Posterior vena cava (tissue), 2 donors: ENCODE measurements around the gene ZXDC. TPM values are rescaled to one million over a fixed set of nuclear protein-coding genes. Genes with fewer than 3 reads are reported as not detected.

ENCODE experiments used
- DNase-seq: peaks from one replicate; pipeline ENCODE4 v3.0.0-alpha.2; 2020; ENCODE audit warnings: low spot score
- intact Hi-C, 2 donors: fragments of 100-400 bp; cut with DNase I; formaldehyde crosslinking; loops; one replicate each; pipeline versions ENCODE4 v1.14.1 to v1.14.2; 2022 to 2023
- total RNA-seq, 2 donors: library from RNA; stranded (reverse); fragmentation: NEBNext Ultra II Directional; extraction: Animal tissue kit (Norgen Biotek cat#: 25700); gene quantifications; one replicate each; pipeline ENCODE4 v1.2.1, GENCODE V29; 2021
- donor health status: DM: yes; HTN: yes; CAD: no.
- donor health status: DM: yes; HTN: yes; CAD: no.

ZXDC gene
- total RNA-seq, 2 donors from 2014 or later, result 26.8 to 26.9 TPM

DNA sequence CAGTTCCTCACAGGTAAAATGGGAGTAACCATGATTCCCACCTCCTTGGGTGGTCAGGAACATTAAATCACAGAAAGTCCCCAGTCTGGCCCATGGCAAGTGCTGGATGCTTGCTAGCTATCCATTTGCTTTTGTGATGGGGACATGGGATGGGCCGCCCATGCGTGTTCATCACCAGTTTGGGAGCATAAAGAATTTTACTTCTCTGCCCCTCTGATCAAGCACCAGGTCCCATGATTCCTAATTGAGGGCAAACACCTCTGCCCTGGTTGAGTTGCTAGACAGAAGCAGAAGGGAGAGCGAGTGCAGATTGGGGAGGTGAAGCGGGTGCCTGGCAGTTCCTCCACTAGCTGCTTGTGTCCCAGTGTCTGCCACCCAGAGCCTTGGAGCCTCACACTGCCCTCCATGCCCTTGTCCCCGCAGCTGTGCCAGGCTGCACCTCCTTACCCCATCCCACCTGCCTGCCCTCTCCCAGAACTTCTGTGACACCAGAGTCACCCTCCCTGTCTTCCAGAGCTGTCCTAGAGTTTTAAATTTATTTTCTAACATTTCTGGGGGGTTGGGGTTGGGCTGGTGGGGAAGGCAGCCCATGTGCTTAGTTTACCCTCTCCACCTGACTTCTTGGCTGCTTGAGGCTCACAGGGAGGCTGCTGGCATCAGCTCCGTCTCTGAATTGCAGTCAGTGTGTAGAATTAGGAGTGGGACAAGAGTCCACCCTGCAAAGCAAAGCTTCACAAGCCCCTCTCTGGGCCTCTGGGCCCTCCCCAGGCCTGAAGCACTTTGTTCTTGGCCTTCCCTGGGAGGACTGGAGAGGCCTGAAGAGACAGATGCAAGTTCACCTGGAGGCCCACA lies 62.6 kb downstream of the ZXDC start:
- intact Hi-C loops, result no loop called here
- DNase-seq, result no peak

DNA sequence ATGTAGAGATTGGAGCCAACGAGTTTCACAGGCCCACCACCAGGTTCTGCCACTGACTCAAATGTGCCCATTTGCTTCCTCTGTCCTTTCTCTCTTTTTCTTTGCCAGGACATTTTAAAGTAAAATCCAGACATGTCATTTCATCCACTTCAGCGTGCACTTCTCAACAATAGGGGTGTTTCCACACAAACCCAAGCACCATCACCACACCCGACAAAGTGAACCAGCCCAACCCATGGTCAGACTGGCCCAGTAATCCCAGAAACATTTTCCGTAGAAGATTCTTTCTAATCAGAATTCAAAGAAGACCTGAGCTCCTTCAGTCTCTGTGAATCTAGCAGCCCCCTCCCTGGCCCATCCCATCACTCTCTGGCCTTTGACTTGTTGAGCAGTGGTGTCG lies 67.6 kb downstream of the ZXDC start:
- intact Hi-C loops, result no loop called here

DNA sequence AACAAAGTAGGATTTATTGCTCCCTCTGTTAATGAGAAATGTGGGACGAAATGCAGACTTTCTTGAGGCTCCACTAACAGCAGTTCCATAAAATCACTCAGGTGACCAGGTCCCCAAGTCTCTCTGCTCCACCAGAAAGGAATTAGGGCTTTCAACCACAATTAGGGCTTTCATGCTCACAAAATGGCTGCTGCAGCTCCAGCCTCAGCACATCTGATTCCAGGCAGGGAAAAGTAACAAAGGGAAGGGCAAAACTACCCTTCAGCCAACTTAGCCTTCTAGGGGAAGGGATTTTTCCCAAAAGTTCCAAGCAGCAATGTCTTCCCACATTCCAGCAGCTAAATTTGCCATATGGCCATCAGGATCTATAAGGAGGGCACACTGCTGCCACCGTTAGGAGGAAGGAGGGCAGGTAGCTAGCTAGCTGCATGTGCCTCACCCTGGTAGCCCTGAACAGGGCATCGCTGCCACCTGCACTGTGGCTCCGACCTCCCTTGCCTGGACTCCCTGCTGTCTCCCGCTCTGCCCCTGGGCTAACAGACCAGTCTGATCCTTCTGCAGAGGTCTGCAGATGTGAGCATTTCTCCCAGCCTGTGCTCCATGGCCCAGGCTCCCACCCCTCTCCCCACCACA lies 68.2 kb downstream of the ZXDC start:
- intact Hi-C loops, result no loop called here
- DNase-seq, result no peak

More for the DNA sequence above, 67.6 kb downstream of the ZXDC start:
- no peak for DNase-seq

DNA sequence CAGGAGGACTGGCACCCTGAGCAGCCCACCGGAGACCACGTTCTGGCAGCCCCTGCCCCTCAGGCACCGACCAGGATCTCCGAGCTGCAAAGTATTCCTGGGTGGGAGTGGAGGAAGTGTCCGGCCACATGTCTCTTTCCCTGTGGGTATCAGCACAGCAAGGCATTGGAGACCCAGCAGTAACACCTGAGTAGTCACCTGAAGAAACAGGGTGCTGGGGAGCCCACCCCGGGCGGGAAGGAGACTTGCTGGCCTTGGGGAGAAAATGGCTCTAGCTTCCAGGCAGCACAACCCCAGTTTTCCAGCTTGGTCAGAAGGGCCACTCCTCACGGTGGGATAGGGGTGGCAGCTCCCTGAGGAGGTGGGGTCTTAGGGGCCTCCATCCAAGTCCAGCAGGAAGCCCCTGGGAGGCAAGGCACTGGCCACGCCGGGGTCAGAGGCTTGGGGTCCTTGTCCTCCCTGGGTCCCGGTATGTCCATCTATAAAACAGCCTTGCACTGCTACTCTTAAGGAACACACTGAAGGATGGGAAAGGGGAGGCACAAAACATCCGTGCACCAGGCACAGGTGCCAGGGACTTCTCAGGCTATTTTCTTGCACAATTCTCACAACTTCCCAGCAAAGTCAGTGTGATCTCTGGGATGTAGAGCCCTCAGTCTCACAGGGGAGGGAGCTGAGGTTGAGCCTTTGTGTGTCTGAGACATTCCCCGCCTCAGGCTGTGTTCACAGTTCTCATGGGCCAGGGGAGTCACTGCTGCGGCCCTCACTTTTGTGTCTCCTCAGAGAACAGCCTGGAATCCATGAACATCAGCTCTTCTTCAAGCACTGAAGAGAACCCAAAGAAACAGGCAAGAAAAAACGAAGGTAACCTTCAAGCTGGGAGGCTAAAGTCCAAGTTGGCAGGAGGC lies 69.0 kb downstream of the ZXDC start:
- no peak for DNase-seq

DNA sequence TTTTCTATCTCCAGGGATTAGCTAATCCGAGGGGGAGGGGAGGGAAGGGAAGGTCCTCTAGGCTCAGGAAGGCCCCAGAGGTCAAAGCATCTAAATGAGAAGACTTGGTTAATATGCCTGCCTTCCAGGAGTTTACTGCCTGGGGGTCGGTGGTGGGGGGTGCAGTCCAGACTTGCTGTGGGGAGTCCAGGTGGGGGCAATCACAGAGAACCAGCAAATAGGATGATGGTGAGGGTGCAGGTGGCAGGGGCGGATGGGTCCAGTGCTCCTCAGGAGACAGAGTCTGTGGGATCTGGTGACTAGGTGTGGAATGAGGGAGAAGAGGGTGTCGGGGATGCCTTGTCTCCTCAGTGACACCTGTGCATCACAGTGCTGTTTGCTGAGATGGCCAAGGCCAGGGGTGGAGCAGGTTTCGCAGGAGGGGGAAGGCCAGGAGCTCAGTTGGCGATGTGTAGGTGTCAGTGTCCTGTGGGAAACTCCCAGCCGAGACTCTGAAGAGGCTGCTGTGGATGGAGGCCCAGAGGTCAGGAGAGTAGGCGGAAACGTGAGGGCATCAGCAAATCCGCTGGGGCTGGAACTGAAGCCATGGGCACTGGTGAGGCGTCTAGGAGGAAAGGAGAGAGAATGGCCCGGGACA lies 72.9 kb downstream of the ZXDC start:
- DNase-seq, result no peak
- intact Hi-C loops, result loop anchor here in 1 of 2 donors (5.0 kb wide), 1 partner anchor 535 kb away; no protein-coding TSS in a partner anchor

More for the DNA sequence above, 69.0 kb downstream of the ZXDC start:
- intact Hi-C loops, result no loop called here

DNA sequence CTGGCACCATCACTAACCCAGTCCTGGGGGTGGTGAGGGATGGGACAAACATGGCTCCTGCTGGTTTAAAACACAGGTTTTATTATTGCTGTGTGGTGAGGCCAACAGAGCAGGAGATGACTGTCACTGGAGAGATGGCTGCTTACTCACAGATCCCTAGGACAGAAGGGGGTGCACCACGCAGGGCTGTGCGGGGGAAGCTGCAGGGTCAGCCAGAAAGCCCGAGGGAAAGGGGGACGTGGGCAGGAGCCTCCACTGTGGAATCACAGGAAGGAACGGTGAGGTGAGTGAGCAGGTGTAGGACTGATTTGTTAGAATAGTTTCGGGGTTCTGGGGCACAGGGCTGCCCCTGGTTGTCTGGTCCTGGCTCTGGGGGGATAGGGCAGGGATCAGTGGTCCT lies 73.5 kb downstream of the ZXDC start:
- no peak for DNase-seq
- intact Hi-C loops, result loop anchor here in 1 of 2 donors (5.0 kb wide), 1 partner anchor 535 kb away; no protein-coding TSS in a partner anchor

DNA sequence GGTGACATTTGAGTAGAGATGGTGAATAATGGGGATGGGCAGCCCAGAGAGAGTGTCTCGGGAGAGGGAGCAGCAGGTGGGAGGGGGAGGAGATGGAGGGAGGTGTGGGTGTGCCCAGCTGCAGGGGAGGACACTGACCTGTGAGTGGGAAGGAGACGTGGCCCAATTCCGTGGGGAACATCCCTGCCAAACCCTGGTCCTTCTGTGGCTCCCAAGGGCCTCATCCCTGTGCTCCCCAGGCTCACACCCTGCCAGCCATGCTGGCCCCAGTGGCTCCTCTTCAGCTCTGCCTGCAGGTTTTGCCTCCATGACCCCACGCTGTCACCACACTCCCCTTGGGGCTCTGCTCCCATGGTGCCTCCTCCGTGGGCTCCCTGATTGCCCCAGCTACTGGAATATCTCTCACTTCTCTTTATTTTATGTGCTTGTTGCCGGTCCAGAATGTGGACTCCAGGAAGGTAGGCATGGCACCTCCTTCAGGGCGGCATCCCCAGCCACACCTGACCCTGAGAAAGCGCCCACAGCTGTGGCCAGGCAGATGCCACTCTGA lies 74.0 kb downstream of the ZXDC start:
- intact Hi-C loops, result loop anchor here in 1 of 2 donors (5.0 kb wide), 1 partner anchor 536 kb away; no protein-coding TSS in a partner anchor
- no peak for DNase-seq

DNA sequence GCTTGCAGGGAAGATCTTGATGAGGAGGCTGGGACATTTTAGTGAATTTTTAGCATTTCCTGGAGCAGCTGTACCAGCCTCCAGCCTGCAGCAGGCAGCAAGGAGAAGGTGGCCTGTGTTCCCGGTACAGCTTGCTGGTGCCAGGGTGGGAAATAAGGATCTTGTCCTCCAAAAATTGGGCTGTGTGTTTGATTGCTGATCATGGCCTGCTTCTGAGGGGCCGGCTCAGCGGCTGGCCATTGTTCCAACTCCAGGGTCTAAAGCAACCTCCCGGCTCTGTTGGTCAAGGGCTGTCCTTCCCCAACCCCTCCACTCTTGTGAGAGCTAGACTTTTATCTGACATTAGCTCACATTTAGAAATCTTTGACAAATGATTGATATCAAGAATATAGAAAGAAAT lies 75.9 kb downstream of the ZXDC start:
- DNase-seq, result no peak
- intact Hi-C loops, result loop anchor here in 1 of 2 donors (5.0 kb wide), 1 partner anchor 538 kb away; no protein-coding TSS in a partner anchor

DNA sequence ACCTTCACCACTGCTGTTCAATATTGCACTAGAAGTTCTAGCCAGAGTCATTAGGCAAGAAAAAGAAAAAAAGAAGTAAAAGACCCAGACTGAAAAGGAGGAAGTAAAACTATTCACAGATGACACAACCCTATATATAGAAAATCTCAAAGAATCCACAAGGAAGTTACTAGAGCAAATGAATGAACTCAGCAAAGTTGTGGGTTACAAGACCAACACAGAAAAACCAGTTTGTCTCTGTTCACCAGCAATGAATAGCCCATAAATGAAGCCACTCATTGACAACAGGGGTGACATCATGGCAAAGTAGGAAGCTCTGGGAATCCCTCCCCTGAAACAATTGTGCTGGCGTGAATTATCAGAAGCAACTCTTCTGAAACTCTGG lies 76.3 kb downstream of the ZXDC start:
- intact Hi-C loops, result no loop called here
- DNase-seq, result no peak

DNA sequence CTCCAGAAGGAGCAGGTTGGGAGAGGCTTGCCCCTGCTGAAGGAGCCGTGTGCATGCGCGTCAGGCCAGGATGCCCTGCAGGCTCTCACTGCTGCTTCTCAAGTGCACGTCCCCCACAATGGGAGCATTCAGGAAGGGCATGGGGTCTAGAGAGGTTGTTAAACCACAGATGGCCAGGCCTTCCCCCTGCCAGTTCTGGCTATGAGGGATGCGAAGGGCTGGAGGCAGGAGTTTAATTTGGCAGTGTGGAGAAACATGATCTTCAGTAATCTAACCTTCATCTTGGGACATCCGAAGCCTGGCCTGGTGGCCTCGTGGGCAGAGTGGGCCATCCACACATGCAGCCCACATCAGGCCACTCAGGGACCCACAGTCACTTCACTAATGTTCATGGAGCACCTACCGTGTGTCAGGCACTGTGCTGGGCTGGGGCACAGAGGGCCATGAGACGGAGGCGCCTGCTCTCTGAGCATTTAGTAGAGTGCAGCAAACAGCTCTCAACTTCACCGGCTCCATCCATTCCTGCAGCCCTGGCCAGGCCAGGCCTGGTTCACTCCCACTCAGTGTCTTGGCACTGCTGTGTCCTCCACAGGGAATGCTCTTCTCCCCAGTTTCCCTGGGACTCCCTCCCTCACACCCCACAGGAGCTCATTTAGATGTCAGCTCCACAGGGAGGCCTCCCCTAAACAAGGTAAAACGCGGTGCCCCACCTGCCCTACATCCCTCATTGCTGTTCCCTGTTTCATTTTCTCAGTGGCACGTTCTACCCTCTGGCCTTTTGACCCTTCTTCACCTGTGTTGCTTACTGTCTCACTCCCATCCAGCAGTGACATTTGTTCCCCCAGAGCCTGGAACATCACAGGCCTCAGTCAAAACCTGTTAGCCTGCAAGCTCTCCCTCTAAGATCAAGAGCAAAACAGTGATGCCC lies 77.0 kb downstream of the ZXDC start:
- intact Hi-C loops, result no loop called here
- no peak for DNase-seq

DNA sequence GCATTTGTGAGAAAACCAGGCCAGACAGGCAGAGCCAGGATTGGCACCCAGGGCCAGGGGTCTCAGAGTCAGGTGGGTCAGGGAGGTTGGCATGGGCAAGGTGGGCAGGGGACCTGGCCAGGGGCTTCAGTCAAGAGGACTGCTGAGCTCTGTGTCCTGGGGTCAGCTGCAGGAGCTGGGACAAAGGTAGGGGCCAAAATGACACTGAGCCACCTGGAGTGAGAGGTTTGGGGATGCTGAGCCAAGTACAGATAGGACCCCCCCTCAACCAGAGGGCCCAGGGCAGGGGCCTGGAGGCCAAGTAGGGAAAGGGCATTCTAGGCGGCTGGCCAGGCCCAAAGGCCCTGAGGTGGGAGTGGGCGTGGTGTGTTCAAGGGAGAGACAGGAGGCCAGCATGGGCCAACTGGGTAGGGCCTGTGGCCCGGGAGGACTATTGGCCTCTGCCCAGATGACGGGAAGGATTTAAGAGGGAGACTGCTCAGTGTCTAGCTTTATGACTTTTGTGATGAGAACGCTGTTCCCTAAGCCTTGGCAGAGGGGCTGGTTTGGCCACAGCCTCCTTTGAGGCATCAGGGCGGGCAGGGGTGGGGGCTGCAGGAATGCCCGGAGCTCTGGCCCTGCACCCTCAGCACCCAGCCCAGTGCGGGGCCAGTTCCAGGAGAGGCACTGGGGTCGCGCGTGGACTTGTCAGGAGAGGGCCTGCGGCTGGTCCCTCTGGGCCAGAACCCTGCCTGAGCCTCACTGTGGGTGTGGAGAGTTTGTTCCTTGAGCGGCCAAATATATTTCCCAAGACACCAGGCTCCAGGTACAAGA lies 77.9 kb downstream of the ZXDC start:
- no peak for DNase-seq
- intact Hi-C loops, result no loop called here

DNA sequence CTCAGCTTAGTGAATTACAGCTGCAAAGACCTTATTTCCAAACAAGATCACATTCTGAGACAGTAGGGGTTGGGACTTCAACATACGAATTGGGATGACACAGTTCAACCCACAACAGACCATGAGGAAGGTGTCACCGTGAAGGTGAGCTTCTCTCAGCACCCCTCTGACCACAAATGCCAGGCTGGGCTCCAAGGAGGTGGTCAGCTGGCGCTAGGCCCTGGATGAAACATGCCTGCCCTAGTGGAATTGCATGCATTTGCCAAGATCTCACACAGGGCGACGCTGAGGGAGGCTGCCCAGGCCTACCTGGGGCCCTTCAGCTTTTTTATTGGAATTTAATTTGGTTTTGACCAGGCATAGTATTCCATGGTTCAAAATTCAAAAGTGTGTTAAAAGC lies 79.2 kb downstream of the ZXDC start:
- intact Hi-C loops, result no loop called here
- no peak for DNase-seq

DNA sequence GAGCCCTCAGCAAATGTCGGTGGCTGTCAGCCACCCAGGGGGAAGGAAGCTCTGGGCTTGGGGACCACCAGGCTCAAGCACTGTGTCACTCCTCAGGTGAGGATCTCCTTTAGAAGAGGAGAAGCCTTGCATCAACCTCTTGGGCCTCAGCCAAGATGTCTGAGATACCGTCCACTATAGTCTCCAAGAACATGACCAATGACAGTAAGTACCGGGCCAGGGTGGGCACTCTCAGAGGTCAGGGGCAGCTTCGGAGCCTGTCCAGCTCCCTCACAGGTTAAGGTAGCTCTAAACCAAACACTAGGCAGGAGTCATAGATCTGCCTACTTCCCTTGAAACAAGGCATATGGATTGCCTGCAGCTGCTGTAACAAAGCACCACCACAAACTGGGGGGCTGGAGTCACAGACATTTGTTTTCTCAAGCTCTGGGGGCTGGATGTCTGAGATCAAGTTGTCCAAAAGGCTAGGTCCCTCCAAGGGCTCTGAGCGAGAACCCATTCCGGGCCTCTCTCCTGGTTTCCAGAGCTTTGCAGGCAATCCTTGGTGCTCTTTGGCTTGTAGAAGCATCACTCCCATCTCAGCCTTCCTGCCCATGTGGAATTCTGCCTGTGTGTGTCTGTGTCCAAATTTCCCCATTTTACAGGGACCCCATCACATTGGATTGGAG lies 79.7 kb downstream of the ZXDC start:
- intact Hi-C loops, result no loop called here
- no peak for DNase-seq

DNA sequence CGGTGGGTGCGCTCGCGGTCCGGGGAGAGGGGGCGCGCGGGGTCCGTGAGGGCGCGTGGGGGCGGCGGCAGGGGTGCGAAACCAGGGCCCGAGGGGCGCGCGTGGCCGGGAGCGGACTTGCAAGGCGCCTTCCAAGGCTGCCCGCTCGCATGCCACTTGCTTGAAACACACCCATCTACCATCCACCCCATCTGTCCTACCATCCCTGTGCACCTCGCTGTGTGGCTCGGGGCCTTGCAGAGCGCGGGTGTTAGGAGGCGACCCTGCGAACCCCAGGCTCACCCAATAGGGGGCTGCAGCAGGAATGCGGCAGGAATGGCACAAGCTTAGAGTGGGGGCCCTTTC lies 80.7 kb downstream of the ZXDC start:
- no peak for DNase-seq
- intact Hi-C loops, result loop anchor here (1.0 to 5.0 kb wide), 3 partner anchors 41 to 263 kb away; no protein-coding TSS in a partner anchor

DNA sequence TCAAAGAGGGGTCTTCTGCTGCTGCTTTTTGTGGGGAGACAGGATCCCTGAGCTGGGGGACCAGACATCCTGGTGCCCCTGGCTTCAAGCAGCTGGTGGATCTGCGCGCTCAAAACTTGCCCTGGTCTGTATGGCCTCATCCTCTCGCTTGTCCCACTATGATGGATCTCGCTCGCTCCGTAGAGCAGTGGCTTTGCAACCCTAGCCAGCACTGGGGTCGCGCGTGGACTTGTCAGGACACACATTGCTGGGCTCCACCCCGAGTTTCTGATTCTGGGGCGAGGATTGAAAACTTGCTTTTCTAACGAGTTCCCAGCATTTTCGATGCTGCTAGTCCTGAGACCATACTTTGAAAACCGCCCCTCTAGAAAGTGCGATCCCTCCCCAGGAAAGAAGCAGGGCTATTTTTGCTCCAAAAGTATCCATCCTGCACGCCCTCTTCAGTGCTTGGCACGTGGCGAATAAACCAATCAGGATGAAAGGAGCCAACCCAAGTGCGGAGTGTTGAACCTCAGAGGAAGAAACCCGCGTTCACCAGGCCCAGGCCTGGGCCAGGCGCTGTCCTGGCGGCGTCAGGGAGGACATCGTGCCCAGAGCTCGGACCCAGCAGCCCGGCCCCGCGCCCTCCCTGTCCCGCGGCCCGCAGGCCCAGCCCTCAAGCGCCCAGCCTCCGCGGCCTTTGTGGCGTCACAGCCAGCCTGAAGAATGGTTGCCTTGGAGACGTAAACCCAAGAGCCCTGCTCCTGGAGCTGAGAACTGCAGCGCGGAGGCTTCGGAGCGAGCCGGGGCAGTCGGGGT lies 81.3 kb downstream of the ZXDC start, which contains the start of gene CFAP100:
CFAP100 (plus strand) TSS at position 731 of the 798 bp plus-strand sequence. CDS start 1,092 bp downstream, outside the sequence.
- intact Hi-C loops, result loop anchor here (1.0 to 5.0 kb wide), 3 partner anchors 40 to 262 kb away; no protein-coding TSS in a partner anchor
- DNase-seq, result no peak
